GM19025 (cell line): Measurements from ENCODE around the gene TRIM24.

Experiments used
- ATAC-seq: cut with Tn5 transposase; IDR thresholded peaks from one replicate; pipeline ENCODE4 v1.9.1; 2021; ENCODE audit warnings: mild to moderate bottlenecking, low read depth, moderate library complexity; ENCODE audit not compliant: unreplicated experiment

TRIM24 gene

GRCh38 chr7:138608275-138608674 is 148.2 kb downstream of the TRIM24 start:
- no peak for ATAC-seq

DNA sequence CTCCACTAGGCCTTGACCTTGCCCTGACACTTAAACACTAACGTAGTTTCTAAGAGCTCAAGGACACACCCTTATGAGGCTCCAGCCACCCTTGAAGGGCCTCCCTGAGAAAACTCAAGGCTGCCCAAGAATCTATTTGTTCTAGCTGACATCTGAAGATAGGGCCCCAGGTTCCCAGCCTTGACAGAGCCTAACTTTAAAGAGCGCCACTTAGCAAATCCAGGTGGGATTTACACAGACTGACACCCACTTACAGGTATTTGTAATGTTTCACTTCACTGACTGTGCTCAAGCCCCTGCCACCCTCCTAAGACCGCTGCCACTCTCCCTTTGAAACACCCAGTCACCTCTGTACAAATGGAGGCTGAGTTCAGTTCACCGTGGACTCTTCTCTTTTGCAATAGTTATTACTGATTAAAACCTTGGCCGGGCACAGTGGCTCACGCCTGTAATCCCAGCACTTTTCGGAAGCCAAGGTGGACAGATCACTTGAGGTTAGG is 150.7 kb downstream of the TRIM24 start:
- no peak for ATAC-seq

DNA sequence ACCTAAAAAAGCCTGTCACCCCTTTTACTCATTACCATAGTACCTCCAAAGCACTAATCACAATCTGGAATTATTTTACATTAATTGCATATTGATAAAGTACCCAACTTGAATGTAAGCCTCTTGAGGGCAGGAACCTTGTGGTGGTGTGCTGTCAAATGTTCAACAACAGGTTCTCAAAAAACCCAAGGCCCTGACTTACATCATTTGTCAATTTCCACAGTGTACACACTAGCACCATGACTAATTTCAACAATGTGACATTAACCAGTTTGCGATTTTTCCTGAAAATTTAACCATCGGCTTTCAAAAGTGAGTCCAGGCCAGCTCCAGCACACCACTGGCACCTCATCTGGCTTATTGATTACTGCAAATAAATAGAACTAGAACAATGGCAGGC is 153.6 kb downstream of the TRIM24 start:
- no peak for ATAC-seq

GRCh38 chr7:138616085-138616484 is 156.0 kb downstream of the TRIM24 start:
- no peak for ATAC-seq

GRCh38 chr7:138618506-138618905 is 158.4 kb downstream of the TRIM24 start:
- no peak for ATAC-seq

GRCh38 chr7:138618933-138619332 is 158.9 kb downstream of the TRIM24 start:
- ATAC-seq, result no peak

DNA sequence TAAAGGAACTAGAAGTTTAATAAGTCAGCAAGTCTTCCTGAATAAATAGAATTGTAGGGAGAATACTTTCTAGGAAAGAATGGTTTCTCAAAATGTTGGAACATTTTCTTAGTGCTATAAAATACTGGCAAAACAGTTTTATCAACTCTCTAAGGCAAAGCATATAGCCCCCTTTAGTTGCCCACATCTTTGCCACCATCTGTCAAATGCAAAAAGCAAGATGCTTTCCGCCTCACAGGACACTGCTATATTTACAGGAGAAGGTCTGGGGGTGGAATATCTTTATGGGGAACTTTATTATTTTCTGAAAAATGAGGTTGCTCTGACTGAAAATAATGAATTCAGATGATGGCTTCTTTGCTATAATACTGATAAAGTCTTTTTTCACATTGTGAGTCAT is 162.8 kb downstream of the TRIM24 start:
- no peak for ATAC-seq

- no peak for ATAC-seq
Observed at GRCh38 chr7:138625084-138625848, 165.2 kb downstream of the TRIM24 start.

- ATAC-seq, result no peak
Observed at GRCh38 chr7:138625849-138626230, 165.8 kb downstream of the TRIM24 start.

DNA sequence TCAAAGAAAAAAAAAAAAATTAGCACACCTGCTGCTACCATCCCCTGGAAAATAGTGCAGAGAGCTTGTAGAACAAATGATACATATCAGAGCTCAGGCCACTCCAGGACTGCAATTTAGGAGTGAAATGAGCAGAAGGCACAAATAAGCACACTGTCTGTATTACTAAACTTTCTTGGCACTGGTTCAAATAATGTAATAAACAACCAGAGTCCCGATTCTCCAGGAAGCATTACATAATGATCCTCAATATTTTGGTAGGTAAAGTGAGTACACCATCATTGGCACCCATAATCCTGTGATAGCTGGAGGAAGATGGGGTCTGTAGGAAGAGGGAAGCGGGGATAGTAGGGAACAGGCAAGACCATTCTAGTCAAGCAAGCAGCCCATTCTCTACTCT is 166.8 kb downstream of the TRIM24 start:
- no peak for ATAC-seq

DNA sequence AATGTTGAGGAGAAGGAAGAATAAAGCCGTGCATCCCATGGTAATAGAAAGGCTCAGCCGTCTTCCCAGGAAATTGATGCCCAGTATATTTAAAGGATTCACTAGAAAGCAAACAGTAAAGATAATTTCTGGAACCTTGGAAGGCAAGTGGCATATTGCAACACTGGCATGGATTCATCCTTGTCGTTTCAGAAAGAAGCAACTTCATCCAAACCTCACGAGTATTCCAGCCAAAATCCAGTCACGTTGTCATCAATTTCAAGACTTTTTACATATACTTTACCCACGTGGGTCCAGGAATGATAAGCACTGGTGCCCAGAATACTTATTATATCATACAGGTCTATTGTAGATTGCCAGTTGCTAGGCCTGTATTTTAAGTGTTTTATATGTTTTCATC is 167.3 kb downstream of the TRIM24 start:
- ATAC-seq, result no peak

- ATAC-seq, result no peak
Observed at GRCh38 chr7:138630059-138630610, 170.1 kb downstream of the TRIM24 start.

GRCh38 chr7:138632384-138632783 is 172.3 kb downstream of the TRIM24 start:
- no peak for ATAC-seq

- no peak for ATAC-seq
Observed at GRCh38 chr7:138632826-138633602, 173.0 kb downstream of the TRIM24 start.
